DOHH2 (cell line): ENCODE results near the gene APLP2.

Experiments used
- H3F3A ChIP-seq: fragments of 200-600 bp; sonication (generic), shearing (Covaris generic); 2 replicates; pipeline ENCODE4 v1.6.0; 2016; ENCODE audit warnings: antibody characterized with exemption, mild to moderate bottlenecking; ENCODE audit not compliant: control insufficient read depth, insufficient read depth
- H3K27ac ChIP-seq: fragments of 200-600 bp; sonication (generic); 2 replicates; pipeline ENCODE4 v1.5.1; 2014; ENCODE audit warnings: low read depth, mild to moderate bottlenecking, low read length, moderate library complexity
- H3K27me3 ChIP-seq: fragments of 200-600 bp; sonication (generic); 2 replicates; pipeline ENCODE4 v1.6.1; 2014; ENCODE audit warnings: mild to moderate bottlenecking, low read length, mixed read lengths; ENCODE audit not compliant: control insufficient read depth
- H3K36me3 ChIP-seq: fragments of 200-600 bp; sonication (generic); 2 replicates; pipeline ENCODE4 v1.6.1; 2014; ENCODE audit warnings: mild to moderate bottlenecking, low read length, moderate library complexity, mixed read lengths; ENCODE audit not compliant: control insufficient read depth
- H3K4me1 ChIP-seq: fragments of 200-600 bp; sonication (generic); 2 replicates; pipeline ENCODE4 v1.6.1; 2014; ENCODE audit warnings: mild to moderate bottlenecking, low read length, mixed read lengths; ENCODE audit not compliant: control insufficient read depth
- H3K4me2 ChIP-seq: fragments of 200-600 bp; sonication (generic); 2 replicates; pipeline ENCODE4 v1.6.0; 2014; ENCODE audit warnings: mild to moderate bottlenecking, low read length, moderate library complexity
- H3K4me3 ChIP-seq: fragments of 200-600 bp; sonication (generic); 2 replicates; pipeline ENCODE4 v1.5.1; 2014; ENCODE audit warnings: mild to moderate bottlenecking, low read length, mixed read lengths
- H3K79me2 ChIP-seq: fragments of 200-600 bp; sonication (generic); 2 replicates; pipeline ENCODE4 v1.6.1; 2014; ENCODE audit warnings: mild to moderate bottlenecking, low read length, mixed read lengths; ENCODE audit not compliant: control insufficient read depth
- H3K9me2 ChIP-seq: fragments of 200-600 bp; sonication (generic); replicated peaks from 2 replicates; pipeline ENCODE4 v1.6.1; 2014; ENCODE audit warnings: mild to moderate bottlenecking, low read length, mixed read lengths; ENCODE audit not compliant: control insufficient read depth
- H3K9me3 ChIP-seq: fragments of 200-600 bp; sonication (generic); 2 replicates; pipeline ENCODE4 v1.6.1; 2014; ENCODE audit warnings: antibody characterized with exemption, low read length, mixed read lengths; ENCODE audit not compliant: control insufficient read depth, insufficient read depth
- H4K20me1 ChIP-seq: fragments of 200-600 bp; sonication (generic); 2 replicates; pipeline ENCODE4 v1.6.0; 2014; ENCODE audit warnings: low read depth, mild to moderate bottlenecking, antibody characterized with exemption, low read length, moderate library complexity; ENCODE audit not compliant: control insufficient read depth, insufficient read depth
- CTCF ChIP-seq: fragments of 200-600 bp; sonication (generic); IDR thresholded peaks from one replicate; pipeline ENCODE4 v1.5.1; 2014; ENCODE audit warnings: antibody characterized with exemption, mild to moderate bottlenecking, low read depth, low read length; ENCODE audit not compliant: poor library complexity, severe bottlenecking
- EZH2phosphoT487 ChIP-seq: fragments of 200-600 bp; sonication (generic); IDR thresholded peaks from 2 replicates; pipeline ENCODE4 v1.6.1; 2017; ENCODE audit warnings: borderline replicate concordance, mild to moderate bottlenecking, antibody characterized with exemption, low read length, moderate library complexity, mixed read lengths

APLP2 gene

GRCh38 chr11:130146796-130147195, 77.1 kb downstream of the APLP2 start:
- peaks cover 17% of the 10 kb centered on the region for H3F3A ChIP-seq
- no peak overlapping the region for H3K4me2 ChIP-seq
- no peaks in the 10 kb centered on the region for H4K20me1 ChIP-seq
- H3K4me1 ChIP-seq, result peaks cover 28% of the 10 kb centered on the region
- H3K9me3 ChIP-seq, result no peaks in the 10 kb centered on the region
- no peak overlapping the region for H3K4me3 ChIP-seq
- H3K9me2 ChIP-seq, result no peaks in the 10 kb centered on the region
- peaks cover 53% of the 10 kb centered on the region for H3K36me3 ChIP-seq
- H3K27ac ChIP-seq, result no peak overlapping the region
- no peaks in the 10 kb centered on the region for H3K27me3 ChIP-seq
- H3K79me2 ChIP-seq, result no peaks in the 10 kb centered on the region
- TF ChIP-seq EZH2phosphoT487, result no peak

GRCh38 chr11:130148796-130149326, 79.2 kb downstream of the APLP2 start:
- Histone ChIP-seq H3K27ac (no peak overlapping the region), H3K9me3 (no peaks in the 10 kb centered on the region), H3K27me3 (no peaks in the 10 kb centered on the region), H3F3A (peaks cover 21% of the 10 kb centered on the region), H3K4me2 (no peak overlapping the region), H3K36me3 (peaks cover 33% of the 10 kb centered on the region), H3K79me2 (no peaks in the 10 kb centered on the region), H3K4me3 (no peak overlapping the region), H3K9me2 (no peaks in the 10 kb centered on the region), H3K4me1 (peaks cover 44% of the 10 kb centered on the region), H4K20me1 (no peaks in the 10 kb centered on the region)
- TF ChIP-seq CTCF (no peak), EZH2phosphoT487 (no peak)

- no peaks in the 10 kb centered on the region for H3K9me2 ChIP-seq
- peaks cover 61% of the 10 kb centered on the region for H3K4me1 ChIP-seq
- H3K9me3 ChIP-seq, result no peaks in the 10 kb centered on the region
- H3K36me3 ChIP-seq, result peaks cover 15% of the 10 kb centered on the region
- H3K27me3 ChIP-seq, result no peaks in the 10 kb centered on the region
- H3K27ac ChIP-seq, result peak overlapping the region; percentile 50
- no peaks in the 10 kb centered on the region for H4K20me1 ChIP-seq
- H3K4me3 ChIP-seq, result no peak overlapping the region
- no peaks in the 10 kb centered on the region for H3K79me2 ChIP-seq
- H3F3A ChIP-seq, result peaks cover 17% of the 10 kb centered on the region
- peak overlapping the region; percentile 25 for H3K4me2 ChIP-seq
- TF ChIP-seq EZH2phosphoT487 (no peak), CTCF (no peak)
Observed at GRCh38 chr11:130150790-130151189, 81.1 kb downstream of the APLP2 start.

GRCh38 chr11:130151196-130151595, 81.5 kb downstream of the APLP2 start:
- H3K4me3 ChIP-seq, result 0 out of 2 replicates have a peak overlapping the region, but pooled peaks have one; percentile 5
- no peaks in the 10 kb centered on the region for H3K27me3 ChIP-seq
- peak overlapping the region; percentile 50 for H3K27ac ChIP-seq
- no peaks in the 10 kb centered on the region for H4K20me1 ChIP-seq
- no peaks in the 10 kb centered on the region for H3K9me2 ChIP-seq
- H3F3A ChIP-seq, result peaks cover 17% of the 10 kb centered on the region
- H3K79me2 ChIP-seq, result no peaks in the 10 kb centered on the region
- H3K9me3 ChIP-seq, result no peaks in the 10 kb centered on the region
- H3K36me3 ChIP-seq, result peaks cover 13% of the 10 kb centered on the region
- H3K4me2 ChIP-seq, result peak overlapping the region; percentile 25
- H3K4me1 ChIP-seq, result peaks cover 62% of the 10 kb centered on the region
- TF ChIP-seq EZH2phosphoT487, result no peak
- no peak for TF ChIP-seq CTCF
